MM.1S (cell line): ENCODE results near the gene SEC11C.

Source experiments
- DNase-seq: peaks from one replicate; pipeline ENCODE4 v3.0.0-alpha.2; 2015
- H2AFZ ChIP-seq: fragments of 300-600 bp; sonication (generic); 2 replicates; pipeline ENCODE4 v1.6.0; 2016; ENCODE audit warnings: antibody characterized with exemption, low read length
- H3F3A ChIP-seq: fragments of 300-600 bp; sonication (generic); 2 replicates; pipeline ENCODE4 v1.6.1; 2016; ENCODE audit warnings: mild to moderate bottlenecking, antibody characterized with exemption, low read length, moderate library complexity, mixed read lengths; ENCODE audit not compliant: insufficient read depth
- H3K27ac ChIP-seq: fragments of 300-600 bp; sonication (generic); 2 replicates; pipeline ENCODE4 v1.5.1; 2016; ENCODE audit warnings: mild to moderate bottlenecking, low read length
- H3K27me3 ChIP-seq: fragments of 300-600 bp; sonication (generic); replicated peaks from 2 replicates; pipeline ENCODE4 v1.6.0; 2016; ENCODE audit warnings: low read length; ENCODE audit not compliant: insufficient read depth
- H3K36me3 ChIP-seq: fragments of 300-600 bp; sonication (generic); replicated peaks from 2 replicates; pipeline ENCODE4 v1.6.1; 2016; ENCODE audit warnings: mild to moderate bottlenecking, low read length, mixed read lengths; ENCODE audit not compliant: insufficient read depth
- H3K4me1 ChIP-seq: fragments of 300-600 bp; sonication (generic); 2 replicates; pipeline ENCODE4 v1.6.1; 2016; ENCODE audit warnings: low read length, mixed read lengths
- H3K4me2 ChIP-seq: fragments of 300-600 bp; sonication (generic); 2 replicates; pipeline ENCODE4 v1.6.0; 2016; ENCODE audit warnings: low read depth, low read length
- H3K4me3 ChIP-seq: fragments of 300-600 bp; sonication (generic); 2 replicates; pipeline ENCODE4 v1.5.1; 2016; ENCODE audit warnings: low read length, mixed read lengths
- H3K79me2 ChIP-seq: fragments of 300-600 bp; sonication (generic); 2 replicates; pipeline ENCODE4 v1.6.1; 2016; ENCODE audit warnings: mixed run types, low read length, mixed read lengths
- H3K9ac ChIP-seq: fragments of 300-600 bp; sonication (generic); 2 replicates; pipeline ENCODE4 v1.6.1; 2016; ENCODE audit warnings: low read length, mixed read lengths
- H3K9me2 ChIP-seq: fragments of 300-600 bp; sonication (generic); replicated peaks from 2 replicates; pipeline ENCODE4 v1.6.1; 2016; ENCODE audit warnings: mild to moderate bottlenecking, low read length, mixed read lengths; ENCODE audit not compliant: insufficient read depth
- H3K9me3 ChIP-seq: fragments of 300-600 bp; sonication (generic); replicated peaks from 2 replicates; pipeline ENCODE4 v1.6.1; 2016; ENCODE audit warnings: mild to moderate bottlenecking, low read length, mixed read lengths; ENCODE audit not compliant: insufficient read depth
- H4K20me1 ChIP-seq: fragments of 300-600 bp; sonication (generic); 2 replicates; pipeline ENCODE4 v1.6.1; 2016; ENCODE audit warnings: mild to moderate bottlenecking, low read length, moderate library complexity, mixed read lengths; ENCODE audit not compliant: insufficient read depth
- EZH2 ChIP-seq: fragments of 300-600 bp; sonication (generic); optimal IDR thresholded peaks from 2 replicates; pipeline ENCODE3; 2017; ENCODE audit warnings: low read depth, mild to moderate bottlenecking, antibody characterized with exemption, low read length, mixed read lengths
- EZH2phosphoT487 ChIP-seq: fragments of 300-600 bp; sonication (generic); IDR thresholded peaks from 2 replicates; pipeline ENCODE4 v1.6.1; 2018; ENCODE audit warnings: antibody characterized with exemption, low read length
- TF ChIP-seq, protein P1 (sequence below): fragments of 300-600 bp; sonication (generic); IDR thresholded peaks from 2 replicates; pipeline ENCODE4 v1.5.1; 2016; ENCODE audit warnings: antibody characterized with exemption, low read length, mixed read lengths

Gene SEC11C

DNA sequence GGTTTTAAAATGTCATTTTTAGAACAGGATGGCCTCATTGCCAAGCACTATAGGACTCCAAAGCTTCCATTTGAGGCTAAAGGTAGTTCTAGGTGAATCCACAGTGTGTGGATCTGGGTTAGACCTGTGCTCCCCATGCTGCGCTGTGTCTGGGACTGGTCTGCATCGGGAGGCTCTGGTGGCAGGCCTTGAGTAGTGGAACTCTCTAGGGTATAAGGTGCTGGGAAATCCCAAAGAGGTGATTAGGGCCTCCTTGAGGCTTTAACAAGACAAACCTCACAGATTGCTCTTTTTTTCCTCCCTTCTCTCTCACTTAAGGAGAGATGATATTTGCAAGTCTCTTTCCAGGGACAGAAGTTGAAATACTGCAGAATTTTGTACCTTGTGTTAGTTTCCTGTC, 9.3 kb downstream of the SEC11C start:
- Histone ChIP-seq H3K9me3 (no peaks in the 10 kb centered on the region), H3K27me3 (no peaks in the 10 kb centered on the region), H3K9ac (no peak overlapping the region), H3K4me1 (peaks cover 32% of the 10 kb centered on the region), H3K4me3 (no peak overlapping the region), H3K9me2 (no peaks in the 10 kb centered on the region), H3F3A (no peaks in the 10 kb centered on the region), H3K4me2 (no peak overlapping the region), H3K27ac (no peak overlapping the region), H3K36me3 (peaks cover 39% of the 10 kb centered on the region), H3K79me2 (peaks cover 89% of the 10 kb centered on the region), H4K20me1 (peaks cover 44% of the 10 kb centered on the region), H2AFZ (no peak overlapping the region)
- TF ChIP-seq, protein P1, sequence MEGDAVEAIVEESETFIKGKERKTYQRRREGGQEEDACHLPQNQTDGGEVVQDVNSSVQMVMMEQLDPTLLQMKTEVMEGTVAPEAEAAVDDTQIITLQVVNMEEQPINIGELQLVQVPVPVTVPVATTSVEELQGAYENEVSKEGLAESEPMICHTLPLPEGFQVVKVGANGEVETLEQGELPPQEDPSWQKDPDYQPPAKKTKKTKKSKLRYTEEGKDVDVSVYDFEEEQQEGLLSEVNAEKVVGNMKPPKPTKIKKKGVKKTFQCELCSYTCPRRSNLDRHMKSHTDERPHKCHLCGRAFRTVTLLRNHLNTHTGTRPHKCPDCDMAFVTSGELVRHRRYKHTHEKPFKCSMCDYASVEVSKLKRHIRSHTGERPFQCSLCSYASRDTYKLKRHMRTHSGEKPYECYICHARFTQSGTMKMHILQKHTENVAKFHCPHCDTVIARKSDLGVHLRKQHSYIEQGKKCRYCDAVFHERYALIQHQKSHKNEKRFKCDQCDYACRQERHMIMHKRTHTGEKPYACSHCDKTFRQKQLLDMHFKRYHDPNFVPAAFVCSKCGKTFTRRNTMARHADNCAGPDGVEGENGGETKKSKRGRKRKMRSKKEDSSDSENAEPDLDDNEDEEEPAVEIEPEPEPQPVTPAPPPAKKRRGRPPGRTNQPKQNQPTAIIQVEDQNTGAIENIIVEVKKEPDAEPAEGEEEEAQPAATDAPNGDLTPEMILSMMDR, result no peak
- TF ChIP-seq EZH2 (no peak), EZH2phosphoT487 (no peak)
- no peak for DNase-seq

DNA sequence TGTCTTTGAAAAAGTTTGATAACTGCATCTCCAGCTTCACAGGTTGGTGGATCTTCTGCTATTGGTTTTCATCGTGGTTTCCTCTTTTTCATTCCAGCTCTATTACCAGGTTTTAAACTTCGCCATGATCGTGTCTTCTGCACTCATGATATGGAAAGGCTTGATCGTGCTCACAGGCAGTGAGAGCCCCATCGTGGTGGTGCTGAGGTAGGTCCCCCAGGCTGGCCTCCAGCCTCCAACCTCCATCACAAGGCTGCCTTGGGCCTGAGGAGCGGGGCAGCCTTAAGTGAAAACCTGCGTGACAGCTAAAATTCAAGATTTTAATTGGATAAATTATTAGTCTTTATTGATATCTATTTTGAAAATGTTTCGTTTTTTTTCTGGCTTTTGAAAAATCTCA, 9.7 kb downstream of the SEC11C start:
- Histone ChIP-seq H3K27me3 (no peaks in the 10 kb centered on the region), H3K9me3 (no peaks in the 10 kb centered on the region), H3K4me3 (no peak overlapping the region), H3F3A (no peaks in the 10 kb centered on the region), H4K20me1 (peaks cover 44% of the 10 kb centered on the region), H3K4me1 (peaks cover 28% of the 10 kb centered on the region), H3K9me2 (no peaks in the 10 kb centered on the region), H3K4me2 (no peak overlapping the region), H3K36me3 (peaks cover 44% of the 10 kb centered on the region), H2AFZ (no peak overlapping the region), H3K27ac (no peak overlapping the region), H3K79me2 (peaks cover 89% of the 10 kb centered on the region), H3K9ac (no peak overlapping the region)
- no peak for DNase-seq
- TF ChIP-seq EZH2 (no peak), EZH2phosphoT487 (no peak)
- TF ChIP-seq, protein P1, result no peak

DNA sequence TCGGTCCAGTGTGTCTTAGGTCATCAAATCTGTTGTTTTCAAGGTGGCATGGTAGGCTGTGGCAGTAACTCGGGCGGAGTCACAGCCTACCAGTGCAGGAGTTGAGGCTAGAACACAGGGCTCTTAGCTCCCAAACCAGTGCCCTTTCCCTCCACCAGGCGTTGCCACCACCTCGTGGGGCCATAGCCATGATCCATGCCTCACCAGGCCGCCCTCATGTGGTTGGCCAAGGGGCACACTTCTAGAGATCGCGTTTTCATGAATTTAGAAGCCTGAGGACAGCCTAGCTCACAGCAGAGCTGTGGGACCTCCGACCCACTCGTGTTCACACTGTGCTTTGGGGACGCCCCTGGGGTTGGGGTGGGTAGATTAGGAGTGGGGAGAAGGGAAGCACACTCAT, 10.6 kb downstream of the SEC11C start:
- H3K9ac ChIP-seq, result no peak overlapping the region
- no peak overlapping the region for H3K27ac ChIP-seq
- H3K4me3 ChIP-seq, result no peak overlapping the region
- no peak overlapping the region for H3K4me2 ChIP-seq
- H3K27me3 ChIP-seq, result no peaks in the 10 kb centered on the region
- H3K36me3 ChIP-seq, result peaks cover 46% of the 10 kb centered on the region
- H3K9me2 ChIP-seq, result no peaks in the 10 kb centered on the region
- H3F3A ChIP-seq, result no peaks in the 10 kb centered on the region
- H3K4me1 ChIP-seq, result peaks cover 21% of the 10 kb centered on the region
- no peak for TF ChIP-seq EZH2phosphoT487
- TF ChIP-seq, protein P1, result no peak
- TF ChIP-seq EZH2, result no peak
- no peak overlapping the region for H2AFZ ChIP-seq
- DNase-seq, result no peak
- no peaks in the 10 kb centered on the region for H3K9me3 ChIP-seq
- H4K20me1 ChIP-seq, result peaks cover 39% of the 10 kb centered on the region
- peaks cover 83% of the 10 kb centered on the region for H3K79me2 ChIP-seq
